ENCODE data around the gene NHLH2. TPM values are rescaled to one million over a fixed set of nuclear protein-coding genes. Genes with fewer than 3 reads are reported as not detected.

The NHLH2 gene
- total RNA-seq, 1 donor from 2014 or later = not detected

- peak; percentile 1 for DNase-seq
Measured at GRCh38 chr1:115837740-115838421, 3.0 kb downstream of the NHLH2 start.

DNA sequence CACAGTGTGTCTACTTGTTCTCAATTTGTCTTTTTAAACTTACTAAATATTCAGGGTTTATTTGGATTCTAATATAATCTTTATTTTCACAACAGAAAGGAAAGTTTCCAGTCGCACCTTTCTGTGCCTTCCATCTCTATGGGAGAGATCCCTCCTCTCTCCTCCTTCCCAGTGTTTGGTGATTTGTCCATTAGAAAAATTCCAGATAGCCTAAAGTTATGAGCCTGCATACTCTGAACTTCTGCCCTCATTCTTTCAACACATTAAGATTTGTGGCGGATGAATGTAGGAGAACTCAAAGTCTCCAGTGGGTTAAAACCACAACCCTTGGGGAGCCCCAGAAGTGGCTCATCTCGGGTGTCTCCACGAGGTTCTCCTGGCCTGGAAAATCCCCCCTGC lies 3.6 kb downstream of the NHLH2 start:
- no peak for DNase-seq

DNA sequence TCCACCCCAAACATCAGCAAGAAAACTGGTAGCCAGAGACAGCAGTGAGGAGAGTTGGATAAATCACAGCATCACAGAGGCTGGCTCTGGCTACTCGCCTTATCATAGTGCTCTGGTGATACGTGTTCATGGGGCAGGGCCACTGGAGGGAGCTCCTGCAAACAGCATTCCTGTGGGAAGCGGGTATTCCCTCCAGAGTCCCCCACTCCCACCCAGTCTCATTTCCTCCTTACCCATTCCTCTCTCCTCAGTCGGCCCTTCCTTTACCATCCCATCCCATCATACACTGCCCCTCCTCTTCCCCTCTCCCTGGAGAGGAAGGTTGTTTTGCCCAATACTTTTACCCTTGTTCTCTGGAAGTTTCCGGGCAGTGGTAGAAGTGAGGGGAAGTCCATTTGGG lies 7.1 kb downstream of the NHLH2 start:
- DNase-seq = no peak

DNA sequence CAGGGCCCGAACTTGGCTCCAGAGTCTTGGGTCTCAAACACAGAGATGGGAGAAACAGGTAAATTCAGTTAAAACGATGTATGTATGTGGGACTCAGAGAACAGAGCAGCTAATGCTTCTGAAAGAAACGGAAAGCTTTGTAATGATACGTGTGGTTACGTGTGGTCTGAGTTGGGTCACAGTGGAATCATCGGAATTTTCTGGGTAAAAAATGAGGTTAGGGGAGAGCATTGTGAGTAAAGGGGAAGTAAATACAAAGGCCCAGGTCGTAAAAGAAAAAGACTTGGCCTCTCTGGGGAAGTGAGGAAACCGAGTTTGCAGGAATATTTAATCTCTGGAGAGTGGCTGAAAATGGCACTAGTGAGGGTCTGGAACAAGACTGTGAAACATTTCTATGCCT lies 8.3 kb downstream of the NHLH2 start:
- DNase-seq = no peak

DNA sequence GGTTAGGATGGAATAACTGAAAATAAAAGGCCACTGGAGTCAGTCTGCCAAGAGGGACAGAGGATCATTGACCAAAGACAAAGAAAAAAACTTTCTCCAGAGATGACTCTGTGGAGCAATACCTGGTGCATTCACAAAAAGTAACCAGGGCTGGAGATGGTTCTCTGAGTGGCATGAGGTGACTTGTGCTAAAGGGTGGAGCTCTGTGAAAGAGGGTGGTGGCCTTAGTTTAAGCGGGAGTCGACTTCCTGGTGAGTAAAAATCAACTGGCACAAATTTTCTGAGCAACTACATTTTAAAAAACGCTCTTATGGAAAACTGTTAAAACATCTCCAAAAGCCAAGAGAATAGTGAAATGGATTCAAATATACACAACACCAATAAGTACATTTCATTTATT lies 10.0 kb downstream of the NHLH2 start:
- no peak for DNase-seq

GRCh38 chr1:115829947-115830346 lies 11.0 kb downstream of the NHLH2 start:
- no peak for DNase-seq

GRCh38 chr1:115829023-115829674 lies 11.8 kb downstream of the NHLH2 start:
- DNase-seq = no peak

DNA sequence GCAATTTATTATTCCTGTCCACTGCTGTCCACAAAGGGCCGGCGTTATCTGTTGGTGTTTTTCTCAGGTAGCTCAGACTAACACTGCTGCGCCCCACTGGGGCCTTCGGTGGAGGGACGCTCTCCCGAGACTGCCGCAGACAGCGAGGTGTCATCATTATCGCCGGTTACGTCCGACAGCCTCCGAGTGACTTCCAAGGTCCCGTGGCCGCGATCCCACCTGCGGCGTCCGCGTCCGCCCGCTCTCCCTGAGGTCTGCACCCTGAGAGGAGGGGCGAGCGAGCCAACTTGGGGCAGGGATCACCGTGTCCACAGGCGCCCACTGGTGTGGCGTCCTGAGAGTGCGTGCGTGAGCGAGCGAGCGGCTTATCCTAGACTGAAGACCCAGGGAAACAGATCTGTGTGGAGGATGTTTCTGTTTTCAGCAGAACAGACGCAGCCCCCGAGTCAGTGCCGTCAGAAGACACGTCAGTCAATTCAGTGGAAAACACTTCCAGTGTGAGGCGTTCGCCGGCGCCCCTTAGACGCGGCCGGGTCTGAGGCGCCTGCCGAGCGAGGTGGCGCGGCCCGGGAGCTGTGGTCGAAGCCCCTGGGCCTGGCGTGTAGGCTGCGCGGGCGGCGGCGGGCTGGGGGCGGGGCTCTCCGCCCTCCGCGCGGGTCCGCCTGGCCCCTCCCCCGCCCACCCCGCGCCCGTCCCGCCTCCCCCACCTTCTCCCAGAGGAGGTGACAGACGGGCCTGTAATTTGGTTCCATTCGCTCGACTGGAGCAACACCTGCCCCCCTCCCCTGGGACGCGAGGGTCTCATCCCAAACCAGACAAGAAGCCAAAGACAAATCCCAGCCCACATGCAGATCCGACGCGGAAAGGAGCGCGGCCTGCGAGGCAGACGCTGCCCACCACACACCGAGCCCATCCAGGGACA lies 12.6 kb downstream of the NHLH2 start:
- DNase-seq = peak; percentile 21

- no peak for DNase-seq
Measured at GRCh38 chr1:115827452-115828044, 13.4 kb downstream of the NHLH2 start.

- no peak for DNase-seq
Measured at GRCh38 chr1:115826628-115827027, 14.3 kb downstream of the NHLH2 start.

GRCh38 chr1:115822117-115822516 lies 18.8 kb downstream of the NHLH2 start:
- DNase-seq = no peak

GRCh38 chr1:115815694-115816093 lies 25.2 kb downstream of the NHLH2 start:
- no peak for DNase-seq

DNA sequence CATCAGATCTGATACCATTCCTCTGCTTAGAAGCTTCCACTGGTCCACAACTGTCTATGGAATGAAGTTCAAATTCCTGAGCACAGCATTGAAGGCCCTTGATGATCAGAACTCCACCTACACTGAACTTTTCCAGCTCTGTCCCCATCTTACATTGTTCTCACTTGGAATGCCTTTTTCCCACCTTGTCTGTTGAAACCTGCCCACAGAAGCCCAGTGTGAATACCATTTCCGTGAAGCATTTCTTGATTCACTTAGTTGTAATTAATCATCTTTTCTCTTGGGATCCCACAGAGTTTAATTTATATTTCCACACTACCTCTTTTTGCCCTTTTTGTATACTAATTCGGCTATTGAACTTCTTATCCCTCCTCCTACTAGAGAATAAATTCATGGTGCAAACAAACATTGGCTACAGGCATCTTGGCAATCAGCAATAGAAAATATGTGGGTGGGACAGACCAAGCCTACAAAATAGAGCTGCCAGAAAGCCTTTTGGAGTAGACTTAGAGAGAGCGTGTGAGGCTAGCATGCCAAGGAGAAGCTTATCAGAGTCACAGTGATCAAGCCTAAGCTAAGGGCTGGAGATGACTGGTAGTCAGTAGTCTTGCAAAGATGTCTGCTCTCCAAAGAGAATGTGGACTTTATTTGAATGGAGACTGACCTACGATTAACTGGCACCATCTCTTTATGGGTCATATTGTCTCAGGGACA lies 26.1 kb downstream of the NHLH2 start:
- no peak for DNase-seq

- no peak for DNase-seq
Measured at GRCh38 chr1:115813727-115814126, 27.2 kb downstream of the NHLH2 start.

- DNase-seq = peak; percentile 34
Measured at GRCh38 chr1:115811140-115811828, 29.6 kb downstream of the NHLH2 start.

DNA sequence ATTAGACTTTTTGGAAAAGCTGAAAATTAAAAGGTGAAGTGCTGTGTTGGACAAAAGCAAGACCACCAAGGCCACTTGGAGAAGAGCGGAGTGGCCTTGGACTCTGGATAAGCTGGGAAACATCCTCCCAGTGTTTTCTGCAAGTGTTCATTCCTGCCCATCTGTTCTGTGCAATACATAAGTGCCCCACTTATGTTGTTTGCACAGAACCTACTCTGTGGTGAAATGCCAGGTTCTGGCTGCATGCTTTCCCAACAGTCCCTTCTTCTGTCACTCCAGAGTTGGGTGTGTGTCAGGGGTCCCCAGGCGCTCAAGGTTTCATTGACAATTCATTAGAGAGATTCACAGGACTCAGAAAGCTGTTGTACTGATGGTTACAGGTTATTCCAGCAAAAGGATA lies 30.3 kb downstream of the NHLH2 start:
- DNase-seq = no peak

DNA sequence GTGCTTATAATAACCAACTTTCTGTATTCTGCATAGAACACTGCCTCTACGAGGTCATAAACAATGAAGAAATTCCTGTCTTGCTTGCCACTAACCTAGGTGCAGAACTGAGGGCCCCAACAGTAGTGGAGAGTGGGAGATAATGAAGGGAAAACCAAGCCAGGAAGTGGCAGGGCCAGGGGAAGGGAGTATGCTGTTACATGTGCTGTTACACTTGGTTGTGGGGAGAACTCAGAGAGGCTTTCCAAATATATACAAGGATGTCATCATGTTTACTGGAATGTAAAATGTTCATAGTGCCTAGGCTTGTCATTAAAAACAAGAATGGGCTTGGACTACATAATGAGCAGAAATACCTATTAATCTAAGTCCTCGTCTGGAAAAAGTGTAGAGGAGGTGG lies 31.1 kb downstream of the NHLH2 start:
- no peak for DNase-seq

- no peak for DNase-seq
Measured at GRCh38 chr1:115809076-115809475, 31.9 kb downstream of the NHLH2 start.

GRCh38 chr1:115807723-115808122 lies 33.2 kb downstream of the NHLH2 start:
- DNase-seq = peak; percentile 80

DNA sequence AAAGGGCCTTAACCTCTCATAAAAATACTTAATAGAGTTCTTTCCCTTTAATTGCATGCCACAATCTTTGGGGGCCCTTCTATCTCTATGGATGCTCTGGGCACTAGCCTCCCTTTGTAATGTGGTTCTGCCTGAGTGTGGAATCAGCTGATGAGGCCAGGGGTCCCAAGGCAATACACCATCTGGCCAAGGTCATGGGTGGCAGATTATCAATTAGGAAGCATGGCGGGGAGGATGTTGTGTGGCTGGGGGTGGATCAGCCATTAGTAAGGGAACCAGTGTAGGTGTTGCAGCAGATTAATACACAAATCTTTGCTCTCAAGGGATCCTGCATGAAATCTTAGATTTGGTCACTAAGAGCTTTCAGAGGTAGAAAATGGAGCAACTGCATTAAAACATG lies 35.3 kb downstream of the NHLH2 start:
- DNase-seq = no peak

GRCh38 chr1:115802416-115802815 lies 38.5 kb downstream of the NHLH2 start:
- DNase-seq = no peak

DNA sequence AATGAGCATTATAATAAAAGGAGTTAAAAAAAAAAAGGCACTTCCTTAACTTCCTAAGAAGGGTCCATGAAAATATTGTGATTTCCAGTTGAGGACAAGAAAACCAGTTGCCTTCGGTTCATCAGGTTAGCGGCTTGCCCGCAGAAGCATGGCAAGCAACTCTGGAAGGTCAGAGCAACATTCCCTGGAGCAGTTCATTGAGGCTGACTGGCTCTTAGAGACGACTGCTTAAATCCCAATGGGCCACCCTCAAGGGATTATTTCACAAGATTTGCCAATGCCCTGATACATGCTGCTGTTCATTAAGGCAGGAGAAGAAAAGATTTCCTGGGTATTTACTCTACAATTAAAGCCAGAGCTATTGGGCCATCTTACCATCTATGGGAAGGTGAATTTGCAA lies 43.4 kb downstream of the NHLH2 start:
- DNase-seq = no peak

Data from dermis blood vessel endothelial cell (primary cell).